Head of caudate nucleus (tissue), 42 donors: ENCODE data around the gene GRID1.

ENCODE experiments used
- DNase-seq, 42 donors: peaks; one replicate each; pipeline versions ENCODE4 v3.0.0 to v3.0.0-alpha.2; 2020 to 2021; ENCODE audit warnings: mixed read lengths in 7 of 42
- intact Hi-C: fragments of 100-400 bp; cut with DNase I; formaldehyde crosslinking; loops from one replicate; pipeline ENCODE4 v1.15.0; 2022

Gene GRID1

DNA sequence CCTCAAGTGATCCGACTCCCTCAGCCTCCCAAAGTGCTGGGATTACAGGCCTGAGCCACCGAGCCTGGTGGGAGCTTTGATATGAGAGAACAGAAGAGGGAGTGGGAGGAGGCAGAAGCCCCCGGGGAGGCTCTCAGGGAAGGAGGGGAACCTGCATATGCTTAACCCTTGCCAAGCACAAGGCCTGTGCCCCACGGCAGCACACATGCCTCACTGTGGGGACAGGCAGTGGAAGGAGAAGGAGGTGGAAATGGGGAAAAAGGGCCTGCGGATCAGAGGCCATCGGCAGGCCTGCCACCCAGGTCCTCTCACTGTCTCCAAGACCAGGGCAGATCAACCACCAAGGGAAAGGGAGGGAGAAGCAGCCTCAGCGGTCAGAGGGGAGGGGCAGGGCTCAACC, 7.2 kb upstream of the GRID1 start:
- intact Hi-C loops = loop anchor here (10.0 kb wide), 1 partner anchor 379 kb away; no protein-coding TSS in a partner anchor
- peak in 13 of 42 donors; percentile 1 to 29 (median 7) for DNase-seq

DNA sequence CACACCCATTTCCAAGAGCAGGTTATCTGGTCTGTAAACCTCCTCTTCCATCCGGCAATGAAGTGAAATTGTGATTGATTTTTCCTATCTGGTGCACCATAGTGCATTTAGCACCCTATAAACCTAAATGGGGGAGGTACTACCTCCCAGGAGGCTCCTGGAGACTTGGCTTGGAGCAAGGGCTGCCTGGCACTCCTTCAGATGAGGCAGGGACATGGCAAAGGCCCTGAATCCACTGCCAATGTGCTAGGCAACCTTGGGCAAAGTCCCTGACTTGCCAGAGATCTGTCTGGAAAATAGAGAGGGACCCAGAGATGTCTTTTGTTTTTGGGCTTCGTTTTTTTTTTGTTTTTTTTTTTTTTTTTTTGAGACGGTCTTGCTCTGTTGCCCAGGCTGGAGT, 6.7 kb upstream of the GRID1 start:
- intact Hi-C loops = loop anchor here (10.0 kb wide), 1 partner anchor 378 kb away; no protein-coding TSS in a partner anchor

GRCh38 chr10:86372784-86373239, 6.2 kb upstream of the GRID1 start:
- intact Hi-C loops = loop anchor here (10.0 kb wide), 1 partner anchor 378 kb away; no protein-coding TSS in a partner anchor
- DNase-seq = peak in 11 of 42 donors; percentile 0 to 29 (median 9)

More for the DNA sequence above, 6.7 kb upstream of the GRID1 start:
- DNase-seq = peak in 14 of 42 donors; percentile 2 to 56 (median 20)

- peak in 9 of 42 donors; percentile 0 to 28 (median 5) for DNase-seq
- intact Hi-C loops = loop anchor here (10.0 kb wide), 1 partner anchor 377 kb away; no protein-coding TSS in a partner anchor
Measured at GRCh38 chr10:86372119-86372783, 5.7 kb upstream of the GRID1 start.

- peak in 16 of 42 donors; percentile 2 to 41 (median 8) for DNase-seq
- intact Hi-C loops = loop anchor here (10.0 kb wide), 1 partner anchor 377 kb away; no protein-coding TSS in a partner anchor
Measured at GRCh38 chr10:86371691-86372090, 5.1 kb upstream of the GRID1 start.

DNA sequence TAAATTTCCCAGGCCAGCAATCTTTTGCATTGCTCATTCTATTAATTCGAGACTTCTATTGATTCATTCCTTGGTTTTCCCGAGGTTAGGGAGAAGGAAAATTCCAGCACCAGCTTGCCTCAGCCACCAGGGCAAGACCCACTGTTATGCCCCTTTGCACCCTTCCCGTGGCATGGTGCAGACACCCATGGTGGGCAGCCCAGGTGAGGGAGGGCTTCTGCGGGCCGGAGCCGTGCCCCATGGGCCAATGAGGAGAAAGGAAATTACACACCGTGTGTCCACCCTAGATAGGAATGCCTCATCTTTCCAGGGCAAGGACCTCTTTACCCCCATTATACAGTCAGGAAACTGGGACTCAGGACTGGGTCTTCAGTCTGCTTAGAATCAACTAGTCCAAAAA, 4.5 kb upstream of the GRID1 start:
- intact Hi-C loops = loop anchor here (10.0 kb wide), 1 partner anchor 376 kb away; no protein-coding TSS in a partner anchor
- DNase-seq = peak in 10 of 42 donors; percentile 3 to 31 (median 10)

DNA sequence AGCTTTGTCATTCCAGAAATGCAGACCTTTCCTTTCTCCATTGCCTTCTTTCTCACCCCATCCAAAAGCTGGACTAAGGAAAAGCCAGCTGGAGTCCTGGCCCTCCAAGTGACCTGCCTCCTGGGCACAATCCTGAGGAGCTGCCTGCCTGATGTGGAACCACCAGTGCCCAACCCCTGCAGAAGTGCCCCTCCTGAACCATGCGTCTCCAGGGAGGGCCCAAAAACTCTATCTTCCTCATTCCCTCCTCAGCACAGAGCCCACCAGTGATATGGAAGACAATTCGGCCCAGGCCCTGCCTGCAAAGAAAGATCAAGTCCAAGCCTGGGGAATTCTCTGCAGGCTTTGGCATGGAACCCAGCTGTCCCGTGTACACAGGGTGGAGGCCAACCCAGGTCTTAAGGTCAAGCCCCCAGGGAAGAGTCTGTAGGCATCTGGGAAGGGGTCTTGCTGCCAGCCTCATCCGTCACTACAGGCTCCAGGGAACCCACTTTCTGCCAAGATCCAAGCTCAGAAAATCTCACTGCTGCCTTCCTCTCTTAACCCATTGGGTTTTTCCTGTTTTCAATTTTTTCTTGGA, 3.5 kb upstream of the GRID1 start:
- DNase-seq = peak in 13 of 42 donors; percentile 1 to 30 (median 6)
- intact Hi-C loops = loop anchor here (10.0 kb wide), 1 partner anchor 375 kb away; no protein-coding TSS in a partner anchor

DNA sequence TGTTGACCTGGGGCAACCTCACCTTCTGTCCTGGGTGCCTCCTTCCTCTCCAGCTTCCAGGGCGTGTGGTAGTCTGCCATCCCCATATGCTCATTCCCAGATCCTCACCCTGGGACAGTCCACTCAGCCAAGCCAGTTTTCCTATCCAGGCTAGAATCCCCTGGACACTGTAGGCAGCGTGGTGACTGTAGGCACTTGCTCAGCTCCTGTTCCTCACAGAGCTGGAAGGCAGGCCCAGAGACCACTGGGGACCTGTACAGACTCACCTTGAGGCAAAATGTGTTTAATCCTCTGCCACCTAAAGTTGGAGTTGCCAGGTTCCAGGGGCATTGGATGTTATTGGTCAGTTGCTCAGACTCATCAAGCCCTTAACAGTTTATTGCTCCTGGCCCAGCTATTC, 2.4 kb upstream of the GRID1 start:
- intact Hi-C loops = loop anchor here (10.0 kb wide), 1 partner anchor 264 kb away; no protein-coding TSS in a partner anchor
- DNase-seq = peak in 14 of 42 donors; percentile 1 to 24 (median 9)

DNA sequence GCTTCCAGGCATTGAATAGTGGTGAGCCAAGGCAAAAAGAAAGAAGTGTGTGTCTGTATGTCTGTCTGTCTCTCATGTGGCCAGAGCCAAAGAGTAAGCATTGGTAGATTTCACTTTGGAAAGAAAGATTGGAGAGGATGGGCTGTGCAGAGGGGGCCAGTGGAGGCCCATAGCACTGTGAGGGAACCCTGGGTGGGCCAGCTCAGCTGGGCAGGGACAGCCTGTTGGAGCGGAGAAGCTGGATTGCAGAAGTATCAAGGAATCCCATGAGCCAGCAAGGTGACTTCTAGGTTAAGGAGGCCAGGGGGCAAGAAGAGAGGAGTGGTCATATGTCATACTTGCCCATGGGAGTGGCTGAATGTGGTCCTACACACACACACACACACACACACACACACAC, 1.5 kb upstream of the GRID1 start:
- intact Hi-C loops = loop anchor here (10.0 kb wide), 1 partner anchor 263 kb away; no protein-coding TSS in a partner anchor
- DNase-seq = peak in 19 of 42 donors; percentile 0 to 44 (median 8)

GRCh38 chr10:86367152-86367951, 757 bp upstream of the GRID1 start:
- intact Hi-C loops = loop anchor here (10.0 kb wide), 1 partner anchor 263 kb away; no protein-coding TSS in a partner anchor
- DNase-seq = peak in 41 of 42 donors; percentile 32 to 89 (median 72)

DNA sequence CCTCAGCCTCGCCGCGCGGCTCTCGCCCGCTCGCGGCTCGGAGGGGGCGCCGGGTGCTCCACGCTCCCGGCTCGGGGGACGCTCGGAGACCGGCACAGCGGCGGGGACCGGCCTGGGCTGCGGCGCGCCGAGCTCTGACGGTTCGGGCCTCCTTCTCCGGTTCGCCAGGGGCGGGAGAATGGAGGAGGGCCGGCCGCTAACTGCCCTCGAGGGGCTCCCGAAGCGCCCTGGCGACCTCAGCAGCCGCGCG, 232 bp upstream of the GRID1 start:
- intact Hi-C loops = loop anchor here (10.0 kb wide), 1 partner anchor 262 kb away; no protein-coding TSS in a partner anchor
- no peak for DNase-seq

DNA sequence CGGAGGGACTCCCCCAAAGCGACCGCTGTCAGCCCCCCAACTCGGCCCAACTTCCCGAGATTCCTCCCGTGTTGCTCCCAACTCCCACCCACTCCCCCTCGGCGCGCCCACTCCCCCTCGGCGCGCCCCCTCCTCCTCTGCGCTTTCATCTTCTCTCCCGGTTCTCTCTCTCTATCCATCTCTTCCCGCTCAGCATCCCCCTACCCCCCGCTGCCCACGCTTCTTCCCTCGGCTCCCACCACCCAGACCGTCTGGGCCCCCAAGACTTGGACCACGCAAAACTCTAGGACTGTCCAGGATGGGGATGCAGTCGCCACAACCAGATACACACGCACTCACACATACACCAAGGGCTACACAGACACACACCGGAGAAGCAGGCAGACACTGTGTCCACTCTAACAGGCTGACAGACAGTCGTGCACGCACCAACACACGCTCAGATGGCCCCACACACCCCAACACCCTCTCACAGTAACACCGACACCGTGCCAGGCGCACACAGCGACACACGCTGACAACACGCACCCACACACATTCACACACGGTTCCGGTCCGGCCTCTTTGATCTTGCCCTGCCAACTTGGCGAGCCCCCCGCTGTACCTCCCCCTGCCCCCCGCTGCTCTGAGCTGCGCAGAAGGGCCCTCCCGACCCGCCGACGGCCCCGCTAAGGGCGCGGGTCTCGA, 1.1 kb downstream of the GRID1 start:
- intact Hi-C loops = loop anchor here (10.0 kb wide), 1 partner anchor 261 kb away; no protein-coding TSS in a partner anchor

DNA sequence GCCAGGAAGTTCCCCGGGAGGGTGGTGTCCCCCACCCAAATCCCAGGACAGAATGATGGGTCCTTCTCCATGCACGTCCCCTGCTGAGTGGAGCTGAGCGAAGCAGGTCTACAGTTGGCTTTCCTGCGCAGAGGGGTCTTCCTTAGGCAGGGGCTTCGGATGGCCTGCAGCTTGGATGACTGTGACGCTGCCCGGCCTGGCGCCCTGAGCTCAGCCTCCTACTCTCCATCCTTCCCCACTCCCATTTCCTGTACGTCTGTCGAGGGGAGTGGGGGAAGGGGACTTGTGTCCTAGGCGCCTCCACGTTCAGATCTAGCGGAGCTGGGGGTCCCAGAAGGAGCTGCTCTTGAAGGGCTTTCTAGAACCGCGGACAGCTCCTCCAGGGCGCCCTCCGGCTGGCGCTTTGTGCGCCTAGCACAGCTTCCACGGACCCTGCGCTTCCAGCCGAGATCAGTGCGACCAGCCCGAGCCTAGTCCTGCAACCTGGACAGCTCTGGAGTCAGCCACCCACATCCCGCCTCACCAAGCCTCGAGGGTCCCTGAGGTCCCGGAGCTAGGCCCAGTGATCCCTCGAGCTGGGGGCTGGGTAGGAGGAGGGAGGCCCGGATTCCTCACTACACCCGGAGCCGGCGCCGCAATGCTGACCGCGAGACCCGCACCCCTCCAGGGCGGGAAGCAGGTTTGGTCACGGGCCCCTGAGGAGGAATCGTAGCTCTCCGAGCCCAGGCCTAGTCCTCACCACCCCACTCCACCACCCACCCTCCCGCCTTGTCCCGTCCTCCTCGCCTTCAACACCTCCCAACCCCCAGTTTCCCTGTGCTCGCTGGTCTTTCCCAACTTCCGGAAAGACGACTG, 1.9 kb downstream of the GRID1 start:
- peak in 30 of 42 donors; percentile 4 to 75 (median 48) for DNase-seq
- intact Hi-C loops = loop anchor here (5.0 to 10.0 kb wide), 3 partner anchors 102 to 260 kb away; no protein-coding TSS in a partner anchor

More for the DNA sequence above, 1.1 kb downstream of the GRID1 start:
- peak in 34 of 42 donors; percentile 21 to 75 (median 62) for DNase-seq

DNA sequence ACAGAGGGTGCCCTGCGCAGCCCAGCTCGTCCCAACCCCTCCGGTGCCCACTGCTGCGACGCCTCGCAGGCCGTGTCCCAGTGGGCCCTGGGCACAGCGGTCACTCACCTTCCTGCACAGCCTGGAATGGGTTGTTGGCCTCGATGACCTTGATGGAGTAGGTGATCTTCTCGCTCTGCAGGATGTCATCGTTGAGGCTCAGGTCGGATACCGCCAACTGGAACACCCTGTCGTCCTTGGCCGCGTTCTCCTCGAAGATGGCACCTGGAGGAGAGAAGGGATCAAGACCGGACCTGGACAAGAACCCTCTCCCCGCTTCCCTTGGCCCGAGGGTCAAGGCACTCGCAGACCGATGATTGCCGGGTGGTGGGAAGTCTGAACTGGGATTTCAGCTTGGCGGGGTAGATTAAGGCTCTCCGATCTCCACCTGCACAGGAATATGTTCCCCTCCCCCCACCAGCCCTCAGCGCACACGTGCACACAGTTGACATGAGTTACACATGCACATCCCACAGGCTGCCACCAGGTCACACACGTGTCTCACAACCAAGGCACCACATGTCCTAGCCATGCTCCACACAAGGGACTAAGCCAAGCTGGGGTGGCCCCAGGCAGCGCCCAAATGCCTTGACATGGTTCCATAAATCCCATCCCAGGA, 2.6 kb downstream of the GRID1 start:
- intact Hi-C loops = loop anchor here (5.0 to 10.0 kb wide), 3 partner anchors 102 to 259 kb away; no protein-coding TSS in a partner anchor
- DNase-seq = peak in 24 of 42 donors; percentile 0 to 47 (median 23)

DNA sequence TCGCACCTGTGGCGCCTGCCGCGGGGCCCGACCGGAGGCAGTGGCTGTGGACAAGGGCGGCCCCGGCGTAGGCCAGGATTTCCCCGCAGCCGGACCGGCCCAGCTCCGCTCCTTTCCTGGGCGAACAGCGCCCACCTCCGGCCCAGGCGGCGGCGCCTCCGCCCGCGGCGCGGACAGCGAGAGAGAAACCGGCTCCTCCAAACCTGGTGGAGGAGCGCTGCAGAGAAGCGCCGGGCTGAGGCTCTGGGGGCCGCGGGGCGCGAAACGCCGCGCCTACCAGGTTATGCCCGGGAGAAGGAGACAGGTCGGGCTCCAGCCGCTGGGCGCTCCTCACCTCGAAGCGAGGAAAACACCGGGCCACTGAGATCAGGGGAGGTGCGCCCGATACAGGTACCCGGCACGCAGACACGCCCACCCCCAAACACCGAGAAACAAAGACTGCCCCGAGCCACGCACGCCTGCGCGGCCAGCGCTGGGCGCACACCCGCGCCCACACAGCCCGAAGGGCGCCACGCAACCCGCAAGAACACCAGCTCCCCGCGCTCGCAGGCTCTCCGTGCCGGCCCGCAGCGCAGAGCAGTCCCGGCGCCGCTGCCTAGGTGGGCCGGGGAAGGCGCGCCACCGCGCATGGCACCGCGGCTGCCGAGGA, 3.3 kb downstream of the GRID1 start:
- intact Hi-C loops = loop anchor here (5.0 to 10.0 kb wide), 3 partner anchors 101 to 259 kb away; no protein-coding TSS in a partner anchor
- peak in 39 of 42 donors; percentile 8 to 85 (median 69) for DNase-seq

DNA sequence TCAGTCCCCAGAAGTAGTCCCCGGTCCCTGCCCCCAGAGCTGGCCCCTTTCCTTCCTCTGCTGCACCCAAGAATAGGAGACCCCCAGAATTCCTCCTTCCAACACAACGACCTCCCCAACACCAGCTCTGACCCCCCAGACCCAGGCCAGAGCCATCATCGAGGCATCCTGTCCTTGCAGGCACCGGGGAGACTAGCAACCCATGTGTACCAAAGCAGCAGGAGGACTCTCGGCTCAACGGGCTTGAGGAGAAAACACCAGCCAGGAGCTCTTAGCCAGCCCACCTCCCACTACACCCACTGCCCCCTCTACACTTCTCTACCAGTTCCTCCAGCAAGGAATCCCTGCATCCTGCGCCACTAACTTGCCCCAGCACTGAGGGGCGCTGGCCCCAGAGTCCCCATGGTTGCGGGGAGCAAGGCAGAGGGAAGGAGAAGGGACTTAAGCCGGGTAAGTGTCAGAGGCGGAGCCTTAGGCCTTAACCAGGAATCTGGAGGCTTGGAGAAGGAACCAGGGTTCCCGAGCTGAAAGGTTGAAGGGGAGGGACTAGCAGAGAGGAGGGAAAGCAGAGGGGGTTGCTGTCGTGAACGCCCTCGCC, 3.9 kb downstream of the GRID1 start:
- intact Hi-C loops = loop anchor here (5.0 to 10.0 kb wide), 3 partner anchors 100 to 258 kb away; no protein-coding TSS in a partner anchor

More for the DNA sequence above, 3.9 kb downstream of the GRID1 start:
- DNase-seq = peak in 14 of 42 donors; percentile 0 to 40 (median 9)
